Activated T-cell treated with anti-CD3 and anti-CD28 coated beads, Interleukin-2, amount 50 U/mL, for 72 hours (primary cell): Measurements from ENCODE around the gene COL9A3. TPM values are rescaled to one million over a fixed set of nuclear protein-coding genes. Genes with fewer than 3 reads are reported as not detected.
"Not testable (repeated sequence)": the region's sequence is repeated elsewhere in the genome, so short reads cannot be mapped to it uniquely, and the experiment has no call there.

Source experiments
- ATAC-seq, 2 donors: fragments of 150-1000 bp; cut with Tn5 transposase; replicated peaks in 1 of 2; 2 replicates each; pipeline ENCODE4 v1.10.0; 2021; ENCODE audit warnings: moderate library complexity in 2 of 2, mild to moderate bottlenecking in 1 of 2
- DNase-seq, 2 donors: peaks; one replicate each; pipeline ENCODE4 v3.0.0; 2021 to 2022; ENCODE audit warnings: mixed read lengths in 1 of 2
- H3K27ac Mint-ChIP-seq: one replicate; pipeline ENCODE4 v1.8.0; 2022; ENCODE audit warnings: mild to moderate bottlenecking, moderate library complexity, mixed read lengths
- H3K27me3 Mint-ChIP-seq: one replicate; pipeline ENCODE4 v1.8.0; 2022; ENCODE audit warnings: low read depth, mixed read lengths
- H3K36me3 Mint-ChIP-seq, 2 donors: one replicate each; pipeline ENCODE4 v1.8.0; 2022; ENCODE audit warnings: mixed read lengths in 2 of 2, mild to moderate bottlenecking in 1 of 2; ENCODE audit not compliant: insufficient read depth in 2 of 2
- H3K4me1 Mint-ChIP-seq: one replicate; pipeline ENCODE4 v1.8.0; 2022; ENCODE audit warnings: low read depth, mixed read lengths
- H3K4me3 Mint-ChIP-seq, 2 donors: one replicate each; pipeline ENCODE4 v1.8.0; 2022; ENCODE audit warnings: mild to moderate bottlenecking in 2 of 2, mixed read lengths in 2 of 2, moderate library complexity in 2 of 2
- H3K9me3 Mint-ChIP-seq, 2 donors: one replicate each; pipeline ENCODE4 v1.8.0; 2022; ENCODE audit warnings: mixed read lengths in 2 of 2
- total RNA-seq, 2 donors: library from RNA; stranded (reverse); gene quantifications; one replicate each; pipeline ENCODE4 v1.2.3, GENCODE V29; 2022

Gene COL9A3
- total RNA-seq, 2 donors from 2014 or later = 0.31 to 0.46 TPM

DNA sequence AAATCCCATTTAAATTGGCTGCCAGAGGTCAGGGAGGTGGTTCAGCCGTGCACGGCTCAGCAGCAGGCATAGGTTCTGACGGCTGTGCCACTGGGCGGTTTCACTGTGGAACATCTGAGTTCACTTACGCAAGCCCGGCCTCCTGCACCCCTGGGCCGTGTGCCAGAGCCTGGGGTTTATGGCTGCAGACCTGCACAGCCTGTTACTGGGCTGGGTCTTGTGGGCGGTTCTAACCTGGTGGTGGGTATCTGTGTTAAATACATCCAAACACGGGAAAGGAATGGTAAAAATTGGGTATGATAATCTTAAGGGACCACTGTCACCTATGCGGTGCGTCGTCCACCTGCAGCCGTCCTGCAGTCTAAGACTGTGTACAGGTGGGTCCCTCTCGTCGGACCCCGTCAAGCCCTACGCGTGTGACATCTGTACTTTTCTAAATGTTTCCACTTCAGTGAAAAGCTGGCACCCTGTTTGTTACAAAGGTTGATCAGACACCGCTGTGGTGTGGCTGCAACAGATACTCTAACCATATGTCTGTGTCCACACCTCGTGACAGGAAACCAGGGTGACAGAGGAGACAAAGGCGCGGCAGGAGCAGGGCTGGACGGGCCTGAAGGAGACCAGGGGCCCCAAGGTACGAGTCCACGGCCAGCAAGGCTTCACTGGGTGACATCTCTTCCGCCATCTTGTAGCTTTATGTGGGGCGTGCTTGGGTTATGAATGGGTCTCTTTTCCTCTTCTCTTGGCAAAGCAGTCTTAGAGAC, 21.5 kb downstream of the COL9A3 start:
- Mint-ChIP-seq H3K27ac (no peak overlapping the region), H3K4me1 (no peaks in the 10 kb centered on the region), H3K36me3 (no peaks in the 10 kb centered on the region), H3K4me3 (no peak overlapping the region), H3K9me3 (no peaks in the 10 kb centered on the region), H3K27me3 (no peaks in the 10 kb centered on the region)
- peak in 1 of 2 donors; percentile 33 for ATAC-seq
- DNase-seq = no peak

GRCh38 chr20:62839261-62839660, 22.4 kb downstream of the COL9A3 start:
- DNase-seq = no peak
- Mint-ChIP-seq H3K27ac (no peak overlapping the region), H3K9me3 (no peaks in the 10 kb centered on the region), H3K4me3 (no peak overlapping the region), H3K36me3 (no peaks in the 10 kb centered on the region), H3K27me3 (no peaks in the 10 kb centered on the region), H3K4me1 (no peaks in the 10 kb centered on the region)
- no peak for ATAC-seq

- H3K27ac Mint-ChIP-seq = no peak overlapping the region
- no peaks in the 10 kb centered on the region for H3K9me3 Mint-ChIP-seq
- no peaks in the 10 kb centered on the region for H3K27me3 Mint-ChIP-seq
- no peak for ATAC-seq
- no peaks in the 10 kb centered on the region for H3K4me1 Mint-ChIP-seq
- DNase-seq = no peak
- no peak overlapping the region for H3K4me3 Mint-ChIP-seq
- H3K36me3 Mint-ChIP-seq = no peaks in the 10 kb centered on the region
Observed at GRCh38 chr20:62839816-62840215, 23.0 kb downstream of the COL9A3 start.

DNA sequence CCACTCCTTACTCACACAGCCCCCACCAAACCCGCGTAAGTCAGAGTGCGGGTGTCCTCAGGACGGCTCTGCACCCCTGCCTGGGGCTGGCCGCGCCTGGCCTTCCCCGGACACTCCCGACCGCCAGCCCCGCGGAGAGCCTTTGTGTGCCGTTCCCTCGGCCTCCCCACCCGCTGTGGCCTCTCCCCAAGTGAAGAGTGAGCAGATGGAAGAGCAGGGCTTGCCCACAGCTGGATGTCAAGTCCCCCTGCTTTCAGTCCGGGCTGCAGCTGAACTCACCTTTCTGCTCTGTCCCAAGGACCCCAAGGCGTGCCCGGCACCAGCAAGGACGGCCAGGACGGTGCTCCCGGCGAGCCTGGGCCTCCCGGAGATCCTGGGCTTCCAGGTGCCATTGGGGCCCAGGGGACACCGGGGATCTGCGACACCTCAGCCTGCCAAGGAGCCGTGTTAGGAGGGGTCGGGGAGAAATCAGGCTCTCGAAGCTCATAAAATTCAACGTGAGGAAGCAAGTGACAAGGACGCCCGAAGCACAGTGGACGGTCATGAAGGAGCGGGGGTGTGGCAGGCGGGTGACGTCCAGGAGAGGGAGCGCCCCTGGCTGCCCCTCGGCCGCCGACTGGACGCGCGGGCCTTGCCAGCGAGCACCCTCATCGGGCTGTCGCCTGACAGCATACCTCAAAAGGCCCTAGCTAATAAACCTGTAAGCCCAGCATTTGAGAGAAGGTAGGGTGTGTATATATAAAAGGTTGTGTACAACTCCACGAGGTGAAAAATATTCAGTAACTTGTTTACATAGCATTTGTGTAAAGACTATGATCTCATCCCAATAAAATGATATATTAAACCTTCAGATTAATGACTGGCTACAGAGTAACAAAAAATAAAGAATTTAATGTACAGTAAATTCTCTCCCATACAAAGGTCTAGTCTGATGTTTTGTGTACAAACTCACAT, 23.7 kb downstream of the COL9A3 start:
- Mint-ChIP-seq H3K27me3 (no peaks in the 10 kb centered on the region), H3K36me3 (no peaks in the 10 kb centered on the region), H3K27ac (no peak overlapping the region), H3K9me3 (no peaks in the 10 kb centered on the region), H3K4me3 (no peak overlapping the region), H3K4me1 (no peaks in the 10 kb centered on the region)
- ATAC-seq (no peak), DNase-seq (no peak)

- Mint-ChIP-seq H3K36me3 (peaks cover 0 to 1% of the 10 kb centered on the region in 2 donors), H3K27me3 (no peaks in the 10 kb centered on the region), H3K4me3 (no peak overlapping the region), H3K9me3 (no peaks in the 10 kb centered on the region), H3K27ac (no peak overlapping the region), H3K4me1 (no peaks in the 10 kb centered on the region)
- ATAC-seq = no peak
- DNase-seq = no peak
Observed at GRCh38 chr20:62841705-62842212, 24.9 kb downstream of the COL9A3 start.

- no peak overlapping the region for H3K27ac Mint-ChIP-seq
- no peaks in the 10 kb centered on the region for H3K27me3 Mint-ChIP-seq
- no peak overlapping the region for H3K4me3 Mint-ChIP-seq
- peaks cover 0 to 1% of the 10 kb centered on the region in 2 donors for H3K36me3 Mint-ChIP-seq
- no peaks in the 10 kb centered on the region for H3K9me3 Mint-ChIP-seq
- DNase-seq (no peak), ATAC-seq (no peak)
- H3K4me1 Mint-ChIP-seq = no peaks in the 10 kb centered on the region
Observed at GRCh38 chr20:62843656-62844055, 26.8 kb downstream of the COL9A3 start.

GRCh38 chr20:62844182-62844581, 27.3 kb downstream of the COL9A3 start:
- Mint-ChIP-seq H3K4me1 (no peaks in the 10 kb centered on the region), H3K36me3 (peaks cover 0 to 1% of the 10 kb centered on the region in 2 donors), H3K27ac (no peak overlapping the region), H3K4me3 (no peak overlapping the region), H3K27me3 (no peaks in the 10 kb centered on the region), H3K9me3 (no peaks in the 10 kb centered on the region)
- ATAC-seq (no peak), DNase-seq (no peak)

- no peak for DNase-seq
- no peaks in the 10 kb centered on the region for H3K9me3 Mint-ChIP-seq
- no peaks in the 10 kb centered on the region for H3K4me1 Mint-ChIP-seq
- no peaks in the 10 kb centered on the region for H3K27me3 Mint-ChIP-seq
- no peak for ATAC-seq
- H3K36me3 Mint-ChIP-seq = peaks cover 0 to 1% of the 10 kb centered on the region in 2 donors
- no peak overlapping the region for H3K4me3 Mint-ChIP-seq
- H3K27ac Mint-ChIP-seq = no peak overlapping the region
Observed at GRCh38 chr20:62845416-62846160, 28.7 kb downstream of the COL9A3 start.

DNA sequence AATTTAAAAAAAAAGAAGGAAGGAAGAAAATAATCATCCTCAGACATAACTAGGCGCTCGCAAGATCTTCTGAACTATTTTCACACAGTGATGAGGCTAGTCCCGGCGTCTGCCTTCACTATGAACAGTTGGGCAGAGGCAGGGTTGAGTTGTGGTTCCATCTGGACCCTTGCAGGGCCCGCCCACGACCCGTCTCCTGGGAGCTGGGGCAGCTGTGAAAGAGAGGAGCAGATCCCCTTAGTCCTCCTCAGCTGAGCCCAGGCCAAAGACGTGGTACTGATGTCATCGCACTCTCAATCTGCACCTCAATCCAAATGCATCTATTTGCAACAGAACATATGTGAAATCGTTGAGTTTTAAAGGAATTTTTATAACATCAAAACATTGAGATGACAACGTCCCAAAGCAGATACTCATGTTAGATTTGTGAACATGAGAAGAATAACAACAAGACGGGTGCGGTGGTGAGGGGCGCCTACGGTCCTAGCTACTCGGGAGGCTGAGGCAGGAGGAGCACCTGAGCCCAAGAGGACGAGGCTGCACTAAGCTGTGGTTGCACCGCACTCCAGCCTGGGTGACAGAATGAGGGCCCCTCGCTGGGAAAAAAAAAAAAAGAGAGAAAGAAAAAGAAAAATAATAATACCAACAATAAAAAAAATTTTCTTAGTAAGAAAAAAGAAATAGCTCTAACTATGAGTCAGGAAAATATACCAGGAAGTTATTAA, 29.5 kb downstream of the COL9A3 start:
- Mint-ChIP-seq H3K27me3 (no peaks in the 10 kb centered on the region), H3K36me3 (peaks cover 0 to 1% of the 10 kb centered on the region in 2 donors), H3K27ac (no peak overlapping the region), H3K9me3 (no peaks in the 10 kb centered on the region), H3K4me1 (no peaks in the 10 kb centered on the region), H3K4me3 (no peak overlapping the region)
- no peak for DNase-seq
- ATAC-seq = no peak

DNA sequence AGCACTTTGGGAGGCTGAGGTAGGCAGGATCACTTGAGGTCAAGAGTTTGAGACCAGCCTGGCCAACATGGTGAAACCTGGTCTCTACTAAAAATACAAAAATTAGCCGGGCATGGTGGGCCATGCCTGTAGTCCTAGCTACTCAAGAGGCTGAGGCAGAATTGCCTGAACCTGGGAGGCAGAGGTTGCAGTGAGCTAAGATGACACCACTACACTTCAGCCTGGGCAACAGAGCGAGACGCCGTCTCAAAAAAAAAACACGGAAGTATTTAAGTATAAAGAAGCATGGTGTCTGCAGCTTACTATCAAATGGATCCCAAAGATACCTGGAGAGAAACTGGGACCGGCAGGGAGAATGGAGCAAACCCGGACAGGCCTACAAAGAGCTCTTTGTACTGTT, 32.1 kb downstream of the COL9A3 start:
- H3K4me1 Mint-ChIP-seq, DNase-seq, H3K36me3 Mint-ChIP-seq, H3K27ac Mint-ChIP-seq, ATAC-seq, H3K4me3 Mint-ChIP-seq, H3K27me3 Mint-ChIP-seq, H3K9me3 Mint-ChIP-seq: not testable (repeated sequence)

DNA sequence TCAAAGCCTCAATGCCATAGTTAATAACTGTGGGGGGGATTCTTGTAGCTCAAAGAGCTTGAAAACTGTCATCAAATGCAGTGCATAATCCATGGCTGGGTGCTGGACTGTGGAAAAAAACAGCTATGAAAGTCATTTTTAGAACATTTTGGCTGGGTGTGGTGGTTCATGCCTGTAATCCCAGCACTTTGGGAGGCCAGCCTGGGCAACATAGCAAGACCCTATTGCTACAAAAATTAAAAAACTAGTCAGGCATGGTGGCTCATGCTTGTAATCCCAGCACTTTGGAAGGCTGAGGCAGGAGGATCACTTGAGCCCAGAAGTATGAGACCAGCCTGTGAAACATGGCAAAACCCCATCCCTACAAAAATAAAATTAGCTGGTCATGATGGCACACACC, 32.6 kb downstream of the COL9A3 start:
- peaks cover 0 to 1% of the 10 kb centered on the region in 2 donors for H3K36me3 Mint-ChIP-seq
- H3K9me3 Mint-ChIP-seq = no peaks in the 10 kb centered on the region
- no peaks in the 10 kb centered on the region for H3K27me3 Mint-ChIP-seq
- H3K27ac Mint-ChIP-seq = no peak overlapping the region
- H3K4me3 Mint-ChIP-seq = no peak overlapping the region
- ATAC-seq (no peak), DNase-seq (no peak)
- no peaks in the 10 kb centered on the region for H3K4me1 Mint-ChIP-seq

DNA sequence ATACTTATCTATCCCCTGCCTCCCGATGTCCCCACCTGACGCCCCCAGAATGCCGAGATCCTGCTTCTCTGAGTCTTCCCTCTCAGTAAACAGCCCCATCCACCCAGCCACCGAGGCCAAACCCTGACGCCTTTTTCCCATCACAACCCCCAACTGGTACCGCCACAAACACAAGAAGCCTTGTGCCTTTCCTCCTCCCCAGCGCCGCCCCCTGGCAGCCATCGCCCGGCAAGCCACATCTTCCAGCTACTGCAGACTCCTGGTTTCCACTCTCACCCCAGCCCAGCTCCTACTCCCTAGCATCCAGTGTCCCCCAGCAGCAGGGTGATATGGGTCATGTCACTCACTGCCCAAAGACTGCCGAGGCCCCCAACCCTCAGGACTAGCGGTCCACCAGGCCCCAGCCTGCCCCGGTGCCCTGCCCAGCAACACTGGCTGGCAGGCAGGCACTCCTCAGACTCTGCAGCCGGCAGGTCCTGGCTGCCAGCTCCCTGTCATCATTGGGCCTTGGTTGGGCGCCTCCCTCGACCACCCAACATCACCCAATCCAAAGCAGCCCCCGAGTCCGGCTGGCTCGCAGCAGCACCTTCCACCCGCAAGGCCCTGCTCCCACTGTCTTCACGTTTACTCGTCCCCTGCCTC, 33.6 kb downstream of the COL9A3 start:
- H3K4me1 Mint-ChIP-seq = no peaks in the 10 kb centered on the region
- H3K27ac Mint-ChIP-seq = no peak overlapping the region
- ATAC-seq = no peak
- H3K27me3 Mint-ChIP-seq = no peaks in the 10 kb centered on the region
- H3K36me3 Mint-ChIP-seq = peaks cover 0 to 1% of the 10 kb centered on the region in 2 donors
- no peaks in the 10 kb centered on the region for H3K9me3 Mint-ChIP-seq
- no peak overlapping the region for H3K4me3 Mint-ChIP-seq
- DNase-seq = no peak
